ENCODE measurements around the gene TFAP2B. TPM values are rescaled to one million over a fixed set of nuclear protein-coding genes. Genes with fewer than 3 reads are reported as not detected.

Gene TFAP2B
- total RNA-seq, 4 donors from 2014 or later: not detected

GRCh38 chr6:50823094-50823920 is 4.6 kb downstream of the TFAP2B start:
- Histone ChIP-seq H3K9me3 (no peaks in the 10 kb centered on the region), H3K4me3 (no peak overlapping the region), H3K4me1 (peaks cover 0 to 17% (median 7%) of the 10 kb centered on the region in 4 donors), H3K27ac (no peak overlapping the region), H3K36me3 (no peaks in the 10 kb centered on the region), H3K27me3 (peaks cover 100% of the 10 kb centered on the region)
- DNase-seq: no peak
- 21 to 32% methylated on average over 4 to 43 of the region's 46 CpGs for WGBS, 2 donors (ENCODE audit: low coverage in 1 of 2)
- in situ Hi-C loops (cut with MboI; ENCODE audit: low pct_ligation_motif_present in 1 of 4, low pct_unique_long_range_greater_than_20kb in 1 of 4, low sequenced_read_pairs in 3 of 4): loop anchor here in 3 of 4 donors (25.0 kb wide), 4 partner anchors 539 to 1214 kb away; no protein-coding TSS in a partner anchor
- intact Hi-C loops (cut with DNase I; ENCODE audit: low total_unique reads): no loop called here
- TF ChIP-seq POLR2AphosphoS5 (IDR thresholded peaks at IDR 0.05) (no peak), EP300 (IDR thresholded peaks at IDR 0.05; ENCODE audit: low read depth) (no peak), POLR2A (IDR thresholded peaks at IDR 0.05) (no peak), CTCF (IDR thresholded peaks at IDR 0.05) (no peak)

DNA sequence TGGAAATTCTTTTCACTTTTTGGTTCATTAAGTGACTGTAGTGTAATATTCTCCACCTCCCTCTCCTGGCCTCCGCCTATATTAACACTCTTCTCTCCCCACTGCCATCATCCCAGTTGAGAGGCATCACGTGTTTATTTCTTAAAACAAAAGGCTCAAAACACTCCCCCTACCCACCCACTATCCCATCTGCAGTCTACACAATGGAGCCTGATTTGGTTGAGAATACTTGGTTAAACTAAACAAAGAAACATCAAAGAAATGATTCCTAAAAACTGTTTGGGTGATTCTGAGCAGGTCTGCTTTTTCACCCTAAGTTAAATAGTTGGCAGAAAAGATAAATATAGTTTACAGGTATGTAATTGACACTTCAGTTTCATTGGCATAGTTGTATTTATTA is 5.9 kb downstream of the TFAP2B start:
- TF ChIP-seq CTCF (IDR thresholded peaks at IDR 0.05): no peak
- TF ChIP-seq POLR2AphosphoS5 (IDR thresholded peaks at IDR 0.05): no peak
- TF ChIP-seq POLR2A (IDR thresholded peaks at IDR 0.05): no peak
- TF ChIP-seq EP300 (IDR thresholded peaks at IDR 0.05; ENCODE audit: low read depth): no peak
- H3K27me3 ChIP-seq: peaks cover 100% of the 10 kb centered on the region
- 16% methylated on average over 2 of the region's 2 CpGs; no CpG with 5 or more reads in 1 of the 2 donors for WGBS, 2 donors (ENCODE audit: low coverage in 1 of 2)
- H3K36me3 ChIP-seq: no peaks in the 10 kb centered on the region
- in situ Hi-C loops (cut with MboI; ENCODE audit: low pct_ligation_motif_present in 1 of 4, low pct_unique_long_range_greater_than_20kb in 1 of 4, low sequenced_read_pairs in 3 of 4): loop anchor here in 3 of 4 donors (25.0 kb wide), 4 partner anchors 538 to 1213 kb away; no protein-coding TSS in a partner anchor
- no peaks in the 10 kb centered on the region for H3K9me3 ChIP-seq
- intact Hi-C loops (cut with DNase I; ENCODE audit: low total_unique reads): no loop called here
- DNase-seq: no peak
- H3K4me3 ChIP-seq: no peak overlapping the region
- H3K4me1 ChIP-seq: peaks cover 0 to 13% (median 5%) of the 10 kb centered on the region in 4 donors
- no peak overlapping the region for H3K27ac ChIP-seq

DNA sequence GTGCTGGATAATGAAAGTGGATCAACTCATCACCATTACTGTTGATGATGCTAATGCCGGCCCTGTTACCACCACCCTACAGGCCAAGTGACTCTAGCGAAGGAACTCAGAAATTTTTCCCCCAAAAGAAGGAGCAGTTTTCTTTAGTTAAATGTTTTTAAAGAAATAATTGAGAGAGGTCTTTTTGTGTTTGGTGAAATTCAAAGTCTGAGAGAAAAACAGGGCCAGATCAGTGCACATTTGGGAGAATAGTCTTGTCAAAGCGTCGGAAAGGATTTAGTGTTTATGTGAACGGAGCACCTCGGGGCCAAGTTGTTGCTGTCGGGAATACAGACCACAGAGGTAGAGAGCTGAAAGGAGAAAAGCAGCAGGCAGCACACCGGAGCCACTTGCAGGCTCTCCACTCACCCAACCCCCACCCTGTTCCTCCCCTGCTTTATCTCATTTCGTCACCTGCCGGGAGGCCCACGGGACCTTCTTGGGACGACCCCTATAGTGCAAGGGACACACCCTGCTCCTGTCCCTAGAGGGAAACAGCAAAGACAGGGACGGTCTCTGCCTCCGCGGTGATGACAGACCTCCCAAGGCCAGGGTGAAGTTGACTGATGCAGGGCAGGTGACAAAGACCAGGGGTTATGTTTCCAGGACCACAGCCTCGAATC is 6.8 kb downstream of the TFAP2B start:
- TF ChIP-seq POLR2A (IDR thresholded peaks at IDR 0.05): no peak
- no peak for TF ChIP-seq EP300 (IDR thresholded peaks at IDR 0.05; ENCODE audit: low read depth)
- no peak for TF ChIP-seq POLR2AphosphoS5 (IDR thresholded peaks at IDR 0.05)
- TF ChIP-seq CTCF (IDR thresholded peaks at IDR 0.05): no peak
- in situ Hi-C loops (cut with MboI; ENCODE audit: low pct_ligation_motif_present in 1 of 4, low pct_unique_long_range_greater_than_20kb in 1 of 4, low sequenced_read_pairs in 3 of 4) (no loop called here), intact Hi-C loops (cut with DNase I; ENCODE audit: low total_unique reads) (no loop called here)
- Histone ChIP-seq H3K4me1 (peaks cover 0 to 4% (median 1%) of the 10 kb centered on the region in 4 donors), H3K9me3 (no peaks in the 10 kb centered on the region), H3K36me3 (no peaks in the 10 kb centered on the region), H3K27me3 (peaks cover 100% of the 10 kb centered on the region), H3K4me3 (no peak overlapping the region), H3K27ac (no peak overlapping the region)
- WGBS, 2 donors (ENCODE audit: low coverage in 1 of 2): 15% methylated on average over 7 to 16 of the region's 16 CpGs
- no peak for DNase-seq

DNA sequence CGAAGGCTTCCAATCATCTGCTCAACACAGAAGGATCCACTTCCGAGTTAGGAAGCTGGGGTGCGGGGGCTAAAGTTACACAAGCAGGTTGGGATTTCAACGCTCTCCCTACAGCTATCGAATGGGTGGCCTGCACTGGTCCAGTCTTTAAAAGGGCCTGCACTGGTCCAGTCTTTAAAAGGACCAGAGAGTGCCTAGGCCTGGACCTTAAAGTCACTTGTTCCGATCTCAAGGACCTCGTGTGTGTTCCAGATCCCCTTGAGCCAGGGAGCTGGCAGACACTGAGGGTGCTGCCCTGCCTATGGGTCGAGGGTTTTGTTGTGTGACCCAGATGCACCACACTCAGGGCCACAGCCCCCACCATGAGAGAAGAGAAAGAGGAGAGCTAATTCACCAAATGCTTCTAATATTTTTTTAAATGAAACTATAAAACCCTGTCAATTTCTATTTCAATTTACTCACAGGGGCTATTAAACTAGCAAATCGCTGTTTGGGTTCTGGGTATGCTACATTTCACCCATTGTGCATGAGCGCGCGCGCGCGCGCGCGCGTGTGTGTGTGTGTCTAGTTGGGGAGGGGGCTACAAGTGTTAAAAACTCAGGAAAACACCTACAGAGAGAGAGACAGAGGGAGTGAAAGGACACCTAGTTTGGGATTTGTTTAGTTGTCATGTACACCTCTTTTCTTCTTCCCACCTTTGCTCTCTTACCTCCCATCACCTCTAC is 7.5 kb downstream of the TFAP2B start:
- H3K9me3 ChIP-seq: no peaks in the 10 kb centered on the region
- H3K36me3 ChIP-seq: no peaks in the 10 kb centered on the region
- H3K4me3 ChIP-seq: no peak overlapping the region
- H3K4me1 ChIP-seq: no peaks in the 10 kb centered on the region
- in situ Hi-C loops (cut with MboI; ENCODE audit: low pct_ligation_motif_present in 1 of 4, low pct_unique_long_range_greater_than_20kb in 1 of 4, low sequenced_read_pairs in 3 of 4): no loop called here
- H3K27ac ChIP-seq: no peak overlapping the region
- TF ChIP-seq CTCF (IDR thresholded peaks at IDR 0.05) (no peak), POLR2A (IDR thresholded peaks at IDR 0.05) (no peak), POLR2AphosphoS5 (IDR thresholded peaks at IDR 0.05) (no peak), EP300 (IDR thresholded peaks at IDR 0.05; ENCODE audit: low read depth) (no peak)
- no peak for DNase-seq
- 39 to 40% methylated on average over 11 to 19 of the region's 19 CpGs for WGBS, 2 donors (ENCODE audit: low coverage in 1 of 2)
- peaks cover 100% of the 10 kb centered on the region for H3K27me3 ChIP-seq
- intact Hi-C loops (cut with DNase I; ENCODE audit: low total_unique reads): no loop called here
